BJ (cell line): ENCODE results near the gene CBY1. TPM values are rescaled to one million over a fixed set of nuclear protein-coding genes. Genes with fewer than 3 reads are reported as not detected.
A peak's percentile ranks its signal among the peaks of the same experiment; 100 is the strongest.

Experiments used
- CTCF ChIA-PET: fragments of 350-600 bp; formaldehyde crosslinking; extraction: SDS; loops from one replicate; lab custom pipeline; 2021; ENCODE audit warnings: antibody characterized with exemption, inconsistent platforms; lab: Yijun Ruan, JAX
- POLR2A ChIA-PET: fragments of 300-600 bp; sonication (Branson Sonifier 250); formaldehyde crosslinking; extraction: SDS; loops from one replicate; lab custom pipeline; 2021; ENCODE audit warnings: antibody characterized with exemption; lab: Charles Lee
- DNase-seq: peaks from one replicate; pipeline ENCODE4 v3.0.0-alpha.2; 2011; ENCODE audit warnings: low read depth
- H3K27me3 ChIP-seq: 2 replicates; pipeline ENCODE4 v1.6.0; 2011; ENCODE audit warnings: low read length; ENCODE audit not compliant: control insufficient read depth, insufficient read depth
- H3K36me3 ChIP-seq: 2 replicates; pipeline ENCODE4 v1.5.1; 2011; ENCODE audit warnings: low read length; ENCODE audit not compliant: control insufficient read depth, insufficient read depth
- H3K4me3 ChIP-seq: 2 replicates; pipeline ENCODE4 v1.5.1; 2011; ENCODE audit warnings: low read depth, mild to moderate bottlenecking, control low read depth, low read length
- polyA plus RNA-seq: library from polyadenylated mRNA; depleted of rRNA; stranded (reverse); fragments of >200 nt; gene quantifications from 2 replicates; pipeline ENCODE4 v1.2.3, GENCODE V29; 2011
- TF ChIP-seq, protein P1 (sequence below): IDR thresholded peaks from 2 replicates; pipeline ENCODE4 v1.5.1; 2011; ENCODE audit warnings: low read depth, mild to moderate bottlenecking, control low read depth, inconsistent platforms, low read length, moderate library complexity; ENCODE audit not compliant: insufficient read depth

The CBY1 gene
- polyA plus RNA-seq, 1 experiment, result 38.1 TPM

DNA sequence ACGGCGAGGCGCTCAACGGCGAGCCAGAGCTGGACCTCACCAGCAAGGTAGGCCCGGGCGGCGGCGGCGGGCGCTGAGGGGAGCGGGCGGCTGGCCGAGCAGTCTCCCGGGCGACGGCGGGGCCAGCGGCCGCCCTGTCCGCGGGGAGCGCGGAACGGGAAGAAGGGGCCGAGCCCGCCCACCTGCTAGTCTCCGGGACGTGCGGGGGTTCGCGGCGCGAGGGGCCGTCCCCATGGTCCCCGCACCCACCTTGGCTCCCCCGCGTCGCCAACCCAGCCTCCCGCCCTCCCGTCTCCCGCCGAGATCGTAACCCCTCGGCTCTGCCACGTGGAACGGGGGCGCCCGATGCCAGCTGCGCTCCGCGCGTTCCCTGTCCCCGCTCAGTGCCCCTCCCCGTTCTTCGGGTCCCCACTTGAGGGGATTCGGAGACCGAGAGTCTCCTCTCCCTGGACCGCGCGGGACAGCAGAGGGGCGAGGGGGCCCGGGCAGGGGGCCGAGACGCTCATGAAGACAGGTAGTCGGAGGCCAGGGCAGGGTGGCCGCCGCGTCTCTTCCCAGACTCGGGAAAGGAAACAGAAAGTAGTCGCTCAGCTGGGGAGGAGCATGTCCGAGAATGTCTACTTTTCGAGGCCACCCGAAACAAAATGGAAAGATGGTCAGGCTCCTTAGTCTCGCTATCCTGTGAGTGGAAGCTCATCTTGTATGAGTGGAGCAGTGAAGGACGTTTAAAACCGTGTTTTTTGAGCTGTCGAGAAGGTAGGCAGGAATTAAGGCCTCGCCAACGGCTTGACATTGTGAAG lies 49.9 kb downstream of the CBY1 start:
- ChIA-PET CTCF (interaction anchor here (1.5 to 4.0 kb wide), 3 partner anchors 12 to 26 kb away, joined by 4 to 21 read pairs (median 9); partner anchors contain the start of gene TOMM22), POLR2A (no interaction called here)
- peak overlapping the region; percentile 92 for H3K4me3 ChIP-seq
- TF ChIP-seq, protein P1, sequence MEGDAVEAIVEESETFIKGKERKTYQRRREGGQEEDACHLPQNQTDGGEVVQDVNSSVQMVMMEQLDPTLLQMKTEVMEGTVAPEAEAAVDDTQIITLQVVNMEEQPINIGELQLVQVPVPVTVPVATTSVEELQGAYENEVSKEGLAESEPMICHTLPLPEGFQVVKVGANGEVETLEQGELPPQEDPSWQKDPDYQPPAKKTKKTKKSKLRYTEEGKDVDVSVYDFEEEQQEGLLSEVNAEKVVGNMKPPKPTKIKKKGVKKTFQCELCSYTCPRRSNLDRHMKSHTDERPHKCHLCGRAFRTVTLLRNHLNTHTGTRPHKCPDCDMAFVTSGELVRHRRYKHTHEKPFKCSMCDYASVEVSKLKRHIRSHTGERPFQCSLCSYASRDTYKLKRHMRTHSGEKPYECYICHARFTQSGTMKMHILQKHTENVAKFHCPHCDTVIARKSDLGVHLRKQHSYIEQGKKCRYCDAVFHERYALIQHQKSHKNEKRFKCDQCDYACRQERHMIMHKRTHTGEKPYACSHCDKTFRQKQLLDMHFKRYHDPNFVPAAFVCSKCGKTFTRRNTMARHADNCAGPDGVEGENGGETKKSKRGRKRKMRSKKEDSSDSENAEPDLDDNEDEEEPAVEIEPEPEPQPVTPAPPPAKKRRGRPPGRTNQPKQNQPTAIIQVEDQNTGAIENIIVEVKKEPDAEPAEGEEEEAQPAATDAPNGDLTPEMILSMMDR, result no peak
- H3K27me3 ChIP-seq, result no peaks in the 10 kb centered on the region
- no peak for DNase-seq
- no peaks in the 10 kb centered on the region for H3K36me3 ChIP-seq

DNA sequence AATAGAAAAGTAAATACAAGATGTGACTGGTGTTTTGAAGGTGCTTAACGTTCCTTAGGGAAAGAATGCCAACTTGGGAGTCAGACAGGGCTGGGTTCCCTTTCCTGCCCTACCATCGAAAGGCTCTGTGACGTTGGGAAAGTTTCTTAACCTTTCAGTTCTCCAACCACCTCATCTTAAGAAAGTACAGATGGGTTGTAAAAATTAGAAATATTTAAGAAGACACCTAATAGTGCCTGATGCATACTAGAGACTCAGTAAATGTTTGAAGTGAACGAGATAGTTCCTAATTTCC lies 50.4 kb downstream of the CBY1 start:
- DNase-seq, result no peak
- TF ChIP-seq, protein P1, result no peak
- Histone ChIP-seq H3K4me3 (peak overlapping the region; percentile 92), H3K36me3 (no peaks in the 10 kb centered on the region), H3K27me3 (no peaks in the 10 kb centered on the region)
- ChIA-PET CTCF (interaction anchor here (0.5 to 4.0 kb wide), 4 partner anchors 11 to 148 kb away, joined by 3 to 21 read pairs (median 6); partner anchors contain the start of gene TOMM22), POLR2A (no interaction called here)

DNA sequence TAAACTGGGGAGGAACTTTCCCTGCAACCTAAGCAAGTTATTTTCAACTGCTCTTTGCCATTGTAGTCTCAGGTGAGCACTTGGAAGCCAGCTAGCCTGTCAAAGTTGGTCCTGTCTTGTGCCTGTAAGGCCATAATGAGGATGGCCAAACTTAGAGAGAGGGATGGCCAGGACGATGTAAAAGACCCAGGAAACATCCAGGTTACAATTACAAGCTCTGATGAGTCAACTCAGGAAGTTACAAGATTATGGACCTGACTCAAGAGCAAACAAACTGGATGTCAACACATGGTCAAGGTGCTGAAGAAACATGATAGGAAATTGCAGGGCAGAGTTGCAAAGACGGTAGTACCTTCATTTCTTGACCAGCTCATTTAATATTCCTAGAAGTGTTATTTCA lies 50.9 kb downstream of the CBY1 start:
- TF ChIP-seq, protein P1, result no peak
- H3K27me3 ChIP-seq, result no peaks in the 10 kb centered on the region
- no peak for DNase-seq
- peaks cover under 1% of the 10 kb centered on the region for H3K36me3 ChIP-seq
- CTCF ChIA-PET, result interaction anchor here (0.5 to 4.0 kb wide), 5 partner anchors 8 to 149 kb away, joined by 3 to 21 read pairs (median 3); no protein-coding TSS in a partner anchor
- POLR2A ChIA-PET, result interaction anchor here (0.5 kb wide), 1 partner anchor 813 kb away, joined by 3 read pairs; no protein-coding TSS in a partner anchor
- peak overlapping the region; percentile 92 for H3K4me3 ChIP-seq

DNA sequence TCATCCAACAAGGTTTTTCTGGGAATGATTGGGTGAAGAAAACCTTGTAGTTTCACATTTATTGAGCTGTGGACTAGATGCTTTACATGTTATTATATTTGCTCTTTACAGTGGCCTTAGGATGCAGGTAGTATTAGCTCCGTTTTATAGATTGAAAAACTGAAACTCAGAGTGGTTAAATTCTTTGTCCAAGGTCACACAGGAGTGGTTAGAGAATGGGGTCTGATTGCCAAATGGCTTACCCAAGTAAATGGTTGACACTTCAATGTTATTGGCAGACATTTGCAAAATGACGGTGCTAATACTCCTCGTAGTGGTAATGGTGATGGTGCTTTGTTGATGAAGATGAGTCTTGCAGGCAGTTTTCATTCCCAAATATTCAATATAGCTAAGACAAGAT lies 51.5 kb downstream of the CBY1 start:
- ChIA-PET POLR2A (no interaction called here), CTCF (interaction anchor here (0.6 to 4.0 kb wide), 4 partner anchors 7 to 50 kb away, joined by 3 to 21 read pairs (median 4); no protein-coding TSS in a partner anchor)
- Histone ChIP-seq H3K27me3 (no peaks in the 10 kb centered on the region), H3K4me3 (no peak overlapping the region), H3K36me3 (peaks cover 3% of the 10 kb centered on the region)
- TF ChIP-seq, protein P1, result no peak
- no peak for DNase-seq

DNA sequence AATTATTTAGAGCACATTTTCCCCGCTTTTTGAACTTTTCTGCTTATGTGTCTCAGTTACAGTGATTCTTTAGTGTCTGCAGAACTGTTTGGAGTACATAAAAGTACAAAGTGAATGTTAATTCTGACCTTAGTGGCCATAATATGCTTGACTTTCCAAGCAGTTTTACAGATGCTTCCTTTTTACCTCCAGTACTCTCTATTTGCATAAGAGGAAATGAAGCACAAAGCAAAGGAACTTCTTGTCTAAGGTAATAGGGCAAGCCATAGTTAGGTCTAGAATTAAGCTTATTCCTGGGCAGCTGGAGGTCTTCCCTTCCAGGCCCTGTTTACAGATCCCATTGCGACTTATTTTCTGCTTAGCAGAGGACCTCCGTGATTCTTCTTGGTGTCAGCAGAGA lies 52.9 kb downstream of the CBY1 start:
- DNase-seq, result no peak
- TF ChIP-seq, protein P1, result no peak
- no peaks in the 10 kb centered on the region for H3K27me3 ChIP-seq
- H3K4me3 ChIP-seq, result no peak overlapping the region
- peaks cover 3% of the 10 kb centered on the region for H3K36me3 ChIP-seq
- ChIA-PET POLR2A (no interaction called here), CTCF (no interaction called here)
